HG03575 (cell line): ENCODE results near the gene THRB.

Experiments used
- ATAC-seq: cut with Tn5 transposase; IDR thresholded peaks from one replicate; pipeline ENCODE4 v1.9.1; 2021; ENCODE audit not compliant: unreplicated experiment, insufficient number of reproducible peaks, low FRiP score; ENCODE audit errors: extremely low read depth

Gene THRB

GRCh38 chr3:24303057-24303754, 191.4 kb downstream of the THRB start:
- no peak for ATAC-seq

GRCh38 chr3:24302396-24302795, 192.3 kb downstream of the THRB start:
- ATAC-seq, result no peak

GRCh38 chr3:24300949-24301348, 193.7 kb downstream of the THRB start:
- no peak for ATAC-seq

- ATAC-seq, result no peak
These were observed 194.6 kb downstream of the THRB start for GRCh38 chr3:24299806-24300626.

GRCh38 chr3:24299246-24299805, 195.3 kb downstream of the THRB start:
- ATAC-seq, result no peak

GRCh38 chr3:24296441-24297205, 198.0 kb downstream of the THRB start:
- no peak for ATAC-seq

- no peak for ATAC-seq
These were observed 200.5 kb downstream of the THRB start for GRCh38 chr3:24294150-24294549.

GRCh38 chr3:24291646-24292045, 203.0 kb downstream of the THRB start:
- ATAC-seq, result no peak

GRCh38 chr3:24290596-24290995, 204.1 kb downstream of the THRB start:
- no peak for ATAC-seq

- no peak for ATAC-seq
These were observed 206.0 kb downstream of the THRB start for GRCh38 chr3:24288496-24289236.

GRCh38 chr3:24287755-24288450, 206.7 kb downstream of the THRB start:
- no peak for ATAC-seq

- ATAC-seq, result no peak
These were observed 208.2 kb downstream of the THRB start for GRCh38 chr3:24286405-24286804.

- ATAC-seq, result no peak
These were observed 216.1 kb downstream of the THRB start for GRCh38 chr3:24278543-24278942.

- no peak for ATAC-seq
These were observed 221.2 kb downstream of the THRB start for GRCh38 chr3:24273491-24273890.

- ATAC-seq, result no peak
These were observed 221.8 kb downstream of the THRB start for GRCh38 chr3:24272875-24273274.

- ATAC-seq, result no peak
These were observed 222.2 kb downstream of the THRB start for GRCh38 chr3:24272408-24272807.

GRCh38 chr3:24271228-24271627, 223.4 kb downstream of the THRB start:
- no peak for ATAC-seq

- no peak for ATAC-seq
These were observed 223.9 kb downstream of the THRB start for GRCh38 chr3:24270744-24271143.
